ENCODE measurements around the gene PTPN9.

DNA sequence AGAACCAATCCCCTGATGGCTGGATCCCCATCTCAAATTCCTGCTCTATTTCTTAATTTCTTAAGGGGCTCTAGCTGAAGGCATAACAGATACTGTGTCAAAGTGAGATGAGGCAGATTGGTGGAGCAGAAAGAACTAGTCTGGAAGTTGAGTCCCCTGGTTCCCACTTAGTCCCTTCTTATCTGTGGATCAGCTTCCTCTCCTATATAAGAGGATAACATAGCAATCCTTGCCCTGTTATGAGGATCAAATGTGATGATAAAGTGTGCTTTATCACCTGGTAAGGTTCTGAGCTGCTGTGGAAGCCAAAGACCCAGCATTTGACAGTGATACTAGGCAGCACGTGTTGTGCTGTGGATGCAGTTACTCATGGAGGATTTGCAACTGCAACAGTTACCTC is 119.5 kb downstream of the PTPN9 start:
- TF ChIP-seq EZH2 (IDR thresholded peaks at IDR 0.05; ENCODE audit: insufficient read depth, poor library complexity, severe bottlenecking) (no peak), EZH2phosphoT487 (IDR thresholded peaks at IDR 0.05; ENCODE audit: insufficient read depth, low read depth) (no peak)

All from GM23248 (cell line).